Panc1 (cell line): ENCODE measurements around the gene SLC35F1.

ENCODE experiments used
- CTCF ChIP-seq: fragments of 450-650 bp; IDR thresholded peaks from 2 replicates; pipeline ENCODE4 v1.5.1; 2017; ENCODE audit warnings: mild to moderate bottlenecking
- POLR2AphosphoS5 ChIP-seq: IDR thresholded peaks from 2 replicates; pipeline ENCODE4 v1.6.1; 2012; ENCODE audit warnings: mild to moderate bottlenecking, low read depth, low read length, moderate library complexity
- REST ChIP-seq, 2 experiments: IDR thresholded peaks; 2 replicates each; pipeline ENCODE4 v1.6.1; 2011 to 2012; ENCODE audit warnings: low read depth in 2 of 2, control low read depth in 1 of 2, low read length in 1 of 2, mild to moderate bottlenecking in 1 of 2, moderate library complexity in 1 of 2; ENCODE audit not compliant: insufficient read depth in 1 of 2
- SIN3A ChIP-seq: IDR thresholded peaks from 2 replicates; pipeline ENCODE4 v1.6.1; 2012; ENCODE audit warnings: low read depth, mild to moderate bottlenecking, low read length, moderate library complexity, borderline replicate concordance; ENCODE audit not compliant: insufficient read depth
- TCF7L2 ChIP-seq: IDR thresholded peaks from 2 replicates; pipeline ENCODE4 v1.6.1; 2011; ENCODE audit warnings: mild to moderate bottlenecking, low read depth, low read length, inconsistent platforms

DNA sequence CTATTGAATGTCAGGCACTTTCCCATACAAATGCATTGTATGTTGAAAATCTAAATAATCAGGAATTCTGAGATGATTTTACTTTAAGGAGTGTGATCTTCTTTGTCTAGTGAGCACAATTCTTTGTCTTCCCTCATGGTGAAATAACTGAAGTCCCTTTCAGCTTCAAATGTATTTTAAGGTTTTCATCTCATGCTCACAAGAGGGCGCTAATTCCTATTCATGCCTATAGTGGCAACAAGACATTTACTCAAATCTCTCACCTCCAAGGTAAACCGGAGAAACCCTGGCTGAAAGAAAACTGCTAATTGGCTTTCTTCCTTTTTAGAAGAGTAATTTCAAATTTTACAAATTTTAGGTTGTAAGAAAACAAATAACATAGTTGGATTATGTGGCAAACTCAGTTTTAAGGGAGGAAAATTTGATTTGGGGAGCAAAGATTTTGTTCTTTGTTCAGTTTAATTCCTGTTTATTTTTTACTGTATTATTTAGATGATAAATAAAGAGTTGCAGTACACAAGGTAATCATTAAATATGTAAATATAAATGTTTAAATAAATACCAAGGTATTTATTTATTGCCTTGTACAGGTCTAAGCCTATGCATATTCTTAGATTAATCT is 69.1 kb downstream of the SLC35F1 start:
- peak; percentile 80; the same call in 1 of the 2 replicates for TF ChIP-seq CTCF
- TF ChIP-seq TCF7L2 = no peak
- no peak for TF ChIP-seq POLR2AphosphoS5
- no peak for TF ChIP-seq REST (IDR thresholded peaks at IDR 0.05; ENCODE audit: insufficient read depth in 1 of 2, low read depth in 2 of 2, low read length in 1 of 2)
- TF ChIP-seq SIN3A = no peak
